ENCODE data around the gene OPHN1.
"Not testable (repeated sequence)": the region's sequence is repeated elsewhere in the genome, so short reads cannot be mapped to it uniquely, and the experiment has no call there.

The OPHN1 gene

GRCh38 chrX:68421636-68422035, 11.7 kb downstream of the OPHN1 start:
- no peak for DNase-seq

GRCh38 chrX:68420559-68420958, 12.7 kb downstream of the OPHN1 start:
- DNase-seq: no peak

- no peak for DNase-seq
Observed at GRCh38 chrX:68419975-68420374, 13.3 kb downstream of the OPHN1 start.

GRCh38 chrX:68417651-68418050, 15.6 kb downstream of the OPHN1 start:
- DNase-seq: no peak

- no peak for DNase-seq
Observed at GRCh38 chrX:68416592-68416991, 16.7 kb downstream of the OPHN1 start.

- DNase-seq: no peak
Observed at GRCh38 chrX:68415316-68415715, 18.0 kb downstream of the OPHN1 start.

- DNase-seq: no peak
Observed at GRCh38 chrX:68413254-68413653, 20.0 kb downstream of the OPHN1 start.

- DNase-seq: no peak
Observed at GRCh38 chrX:68411729-68412128, 21.6 kb downstream of the OPHN1 start.

GRCh38 chrX:68409194-68409593, 24.1 kb downstream of the OPHN1 start:
- DNase-seq: no peak

- no peak for DNase-seq
Observed at GRCh38 chrX:68403522-68403921, 29.8 kb downstream of the OPHN1 start.

GRCh38 chrX:68403038-68403437, 30.3 kb downstream of the OPHN1 start:
- DNase-seq: no peak

- no peak for DNase-seq
Observed at GRCh38 chrX:68402094-68402493, 31.2 kb downstream of the OPHN1 start.

GRCh38 chrX:68398291-68398690, 35.0 kb downstream of the OPHN1 start:
- DNase-seq: no peak

GRCh38 chrX:68396953-68397352, 36.3 kb downstream of the OPHN1 start:
- DNase-seq: no peak

GRCh38 chrX:68389419-68389960, 43.8 kb downstream of the OPHN1 start:
- DNase-seq: not testable (repeated sequence)

GRCh38 chrX:68387776-68388175, 45.5 kb downstream of the OPHN1 start:
- no peak for DNase-seq

GRCh38 chrX:68383540-68383939, 49.8 kb downstream of the OPHN1 start:
- no peak for DNase-seq

GRCh38 chrX:68377579-68377978, 55.7 kb downstream of the OPHN1 start:
- DNase-seq: not testable (repeated sequence)

GRCh38 chrX:68376373-68376772, 56.9 kb downstream of the OPHN1 start:
- DNase-seq: no peak

- DNase-seq: no peak
Observed at GRCh38 chrX:68375803-68376202, 57.5 kb downstream of the OPHN1 start.

GRCh38 chrX:68372665-68373064, 60.6 kb downstream of the OPHN1 start:
- DNase-seq: no peak

GRCh38 chrX:68369559-68369958, 63.7 kb downstream of the OPHN1 start:
- no peak for DNase-seq

- DNase-seq: no peak
Observed at GRCh38 chrX:68365341-68365740, 68.0 kb downstream of the OPHN1 start.

- DNase-seq: no peak
Observed at GRCh38 chrX:68363984-68364383, 69.3 kb downstream of the OPHN1 start.

- no peak for DNase-seq
Observed at GRCh38 chrX:68358679-68359078, 74.6 kb downstream of the OPHN1 start.

GRCh38 chrX:68355629-68355920, 77.7 kb downstream of the OPHN1 start:
- no peak for DNase-seq
